Islet precursor cell (in vitro differentiated cells): Measurements from ENCODE around the gene MARCHF2.

Source experiments
- DNase-seq: peaks from one replicate; pipeline ENCODE4 v3.0.0-alpha.2; 2018

Gene MARCHF2

GRCh38 chr19:8481616-8482015 is 68.5 kb downstream of the MARCHF2 start:
- no peak for DNase-seq

GRCh38 chr19:8482696-8483095 is 69.6 kb downstream of the MARCHF2 start:
- DNase-seq: no peak

GRCh38 chr19:8483165-8483564 is 70.1 kb downstream of the MARCHF2 start:
- no peak for DNase-seq

DNA sequence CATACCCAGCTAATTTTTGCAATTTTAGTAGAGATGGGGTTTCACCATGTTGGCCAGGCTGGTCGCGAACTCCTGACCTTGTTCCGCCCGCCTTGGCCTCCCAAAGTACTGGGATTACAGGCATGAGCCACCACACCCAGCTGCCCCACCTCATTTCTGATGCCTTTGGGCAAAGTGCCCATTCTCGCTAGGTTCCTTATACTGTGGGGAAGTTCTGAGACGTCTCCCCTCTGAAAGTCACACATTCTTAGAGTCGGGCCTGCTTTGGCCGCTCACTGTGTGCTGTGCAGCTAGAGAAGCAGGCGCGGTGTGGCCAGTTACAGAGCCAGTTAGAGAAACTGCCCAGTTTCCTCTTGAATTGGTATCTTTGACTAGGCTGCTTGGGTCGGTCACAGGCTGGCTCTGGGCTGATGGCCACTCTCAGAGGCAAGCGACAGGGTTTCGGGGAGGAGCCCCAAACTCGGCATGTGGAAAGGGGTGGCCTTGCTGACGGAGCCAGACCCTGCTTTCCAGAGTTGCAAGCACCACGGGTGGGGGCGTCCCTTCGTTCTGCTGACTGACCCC is 71.3 kb downstream of the MARCHF2 start:
- DNase-seq: no peak

- no peak for DNase-seq
These were observed 72.7 kb downstream of the MARCHF2 start for GRCh38 chr19:8485561-8486371.

DNA sequence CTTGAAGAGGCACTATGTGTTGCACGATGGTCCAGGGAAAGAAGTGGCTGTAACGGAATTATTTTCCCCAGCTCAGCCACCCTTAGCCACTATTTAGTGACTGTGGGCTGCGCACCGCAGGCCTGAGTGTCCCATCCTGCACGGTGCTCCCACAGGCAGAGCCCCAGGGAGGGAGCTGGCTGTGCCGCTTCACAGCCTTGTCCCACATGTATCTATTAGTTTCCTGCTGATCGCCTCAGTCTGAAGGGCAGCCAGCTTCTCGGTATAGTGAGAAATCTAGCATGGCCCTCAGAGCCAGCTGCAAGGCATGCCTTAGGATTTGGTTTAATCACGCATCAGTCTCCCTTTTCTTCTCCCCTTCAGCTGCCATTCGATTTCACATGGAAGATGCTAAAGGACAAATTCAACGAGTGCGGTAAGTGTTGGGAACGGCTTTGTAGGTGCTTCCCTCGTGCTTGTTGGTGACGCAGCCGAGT is 73.6 kb downstream of the MARCHF2 start:
- DNase-seq: no peak

- no peak for DNase-seq
These were observed 74.2 kb downstream of the MARCHF2 start for GRCh38 chr19:8487137-8487851.

- no peak for DNase-seq
These were observed 75.3 kb downstream of the MARCHF2 start for GRCh38 chr19:8488365-8488764.
